SW480 (cell line): ENCODE measurements around the gene CADPS2.

Source experiments
- DNase-seq: peaks from one replicate; pipeline ENCODE4 v3.0.0-alpha.2; 2016; ENCODE audit warnings: low spot score

CADPS2 gene

GRCh38 chr7:122600630-122601029 is 285.6 kb downstream of the CADPS2 start:
- no peak for DNase-seq

GRCh38 chr7:122600042-122600441 is 286.2 kb downstream of the CADPS2 start:
- DNase-seq, result no peak

- no peak for DNase-seq
These were observed 289.0 kb downstream of the CADPS2 start for GRCh38 chr7:122597277-122597676.

GRCh38 chr7:122595885-122596284 is 290.4 kb downstream of the CADPS2 start:
- no peak for DNase-seq

- DNase-seq, result no peak
These were observed 297.6 kb downstream of the CADPS2 start for GRCh38 chr7:122588621-122589020.

GRCh38 chr7:122584676-122585251 is 301.5 kb downstream of the CADPS2 start:
- DNase-seq, result no peak

GRCh38 chr7:122578350-122578749 is 307.9 kb downstream of the CADPS2 start:
- DNase-seq, result no peak

- no peak for DNase-seq
These were observed 308.7 kb downstream of the CADPS2 start for GRCh38 chr7:122577449-122578003.

GRCh38 chr7:122572706-122573105 is 313.6 kb downstream of the CADPS2 start:
- DNase-seq, result no peak

- DNase-seq, result no peak
These were observed 324.9 kb downstream of the CADPS2 start for GRCh38 chr7:122561326-122561725.

GRCh38 chr7:122556873-122557542 is 329.3 kb downstream of the CADPS2 start:
- no peak for DNase-seq

- no peak for DNase-seq
These were observed 330.0 kb downstream of the CADPS2 start for GRCh38 chr7:122556219-122556618.

- no peak for DNase-seq
These were observed 332.5 kb downstream of the CADPS2 start for GRCh38 chr7:122553761-122554160.

- DNase-seq, result no peak
These were observed 333.5 kb downstream of the CADPS2 start for GRCh38 chr7:122552769-122553168.

GRCh38 chr7:122550545-122550944 is 335.7 kb downstream of the CADPS2 start:
- no peak for DNase-seq

- DNase-seq, result no peak
These were observed 336.7 kb downstream of the CADPS2 start for GRCh38 chr7:122549578-122549977.

- DNase-seq, result no peak
These were observed 339.8 kb downstream of the CADPS2 start for GRCh38 chr7:122546496-122546895.

- no peak for DNase-seq
These were observed 341.8 kb downstream of the CADPS2 start for GRCh38 chr7:122544463-122544862.

GRCh38 chr7:122543891-122544290 is 342.4 kb downstream of the CADPS2 start:
- no peak for DNase-seq

GRCh38 chr7:122543166-122543565 is 343.1 kb downstream of the CADPS2 start:
- DNase-seq, result no peak

- no peak for DNase-seq
These were observed 351.2 kb downstream of the CADPS2 start for GRCh38 chr7:122535086-122535485.

GRCh38 chr7:122532406-122533269 is 353.6 kb downstream of the CADPS2 start:
- DNase-seq, result no peak
